HCT116 (cell line): ENCODE data around the gene GALNT18.

Source experiments
- ATF3 ChIP-seq: IDR thresholded peaks from 2 replicates; pipeline ENCODE4 v1.6.1; 2012
- CEBPB ChIP-seq: IDR thresholded peaks from 2 replicates; pipeline ENCODE4 v1.6.1; 2012; ENCODE audit warnings: low read depth
- CTCF ChIP-seq, 3 experiments: fragments of 200-600 bp in 1 of 3; sonication (generic) in 1 of 3; IDR thresholded peaks in 2 of 3; conservative IDR thresholded peaks in 1 of 3; 2 replicates each; pipeline ENCODE4 v1.5.1; 2012 to 2017; ENCODE audit warnings: low read depth in 2 of 3, low read length in 2 of 3, antibody characterized with exemption in 1 of 3, borderline replicate concordance in 1 of 3, control low read depth in 1 of 3, mild to moderate bottlenecking in 1 of 3, mixed read lengths in 1 of 3, mixed run types in 1 of 3, moderate library complexity in 1 of 3; ENCODE audit not compliant: insufficient read depth in 1 of 3
- EZH2 ChIP-seq: fragments of 200-600 bp; sonication (generic); IDR thresholded peaks from 2 replicates; pipeline ENCODE4 v1.6.1; 2017; ENCODE audit warnings: antibody characterized with exemption, mixed run types
- POLR2A ChIP-seq: IDR thresholded peaks from 2 replicates; pipeline ENCODE4 v1.7.0; 2011; ENCODE audit warnings: borderline replicate concordance; ENCODE audit not compliant: insufficient read depth, insufficient read length; ENCODE audit errors: extremely low read depth
- RAD21 ChIP-seq: IDR thresholded peaks from 2 replicates; pipeline ENCODE4 v1.6.1; 2012; ENCODE audit warnings: low read depth, mild to moderate bottlenecking
- TCF7L2 ChIP-seq: IDR thresholded peaks from 2 replicates; pipeline ENCODE4 v1.7.0; 2011; ENCODE audit warnings: borderline replicate concordance, inconsistent platforms; ENCODE audit not compliant: insufficient read depth, insufficient read length; ENCODE audit errors: extremely low read depth
- TF ChIP-seq, protein P1 (sequence below): IDR thresholded peaks from 2 replicates; pipeline ENCODE4 v1.6.1; 2012; ENCODE audit warnings: low read depth
- TF ChIP-seq, protein P2 (sequence below): IDR thresholded peaks from 2 replicates; pipeline ENCODE4 v1.6.1; 2011; ENCODE audit warnings: mild to moderate bottlenecking, low read length, moderate library complexity; ENCODE audit not compliant: insufficient replicate concordance; ENCODE audit errors: extremely low read depth

- TF ChIP-seq CTCF (IDR thresholded peaks at IDR 0.05 in 2 of 3, conservative IDR thresholded peaks at IDR 0.05 in 1 of 3; ENCODE audit: borderline replicate concordance in 1 of 3, insufficient read depth in 1 of 3, low read depth in 2 of 3, low read length in 2 of 3), result no peak
- TF ChIP-seq EZH2, result no peak
- no peak for TF ChIP-seq POLR2A
- TF ChIP-seq, protein P1, sequence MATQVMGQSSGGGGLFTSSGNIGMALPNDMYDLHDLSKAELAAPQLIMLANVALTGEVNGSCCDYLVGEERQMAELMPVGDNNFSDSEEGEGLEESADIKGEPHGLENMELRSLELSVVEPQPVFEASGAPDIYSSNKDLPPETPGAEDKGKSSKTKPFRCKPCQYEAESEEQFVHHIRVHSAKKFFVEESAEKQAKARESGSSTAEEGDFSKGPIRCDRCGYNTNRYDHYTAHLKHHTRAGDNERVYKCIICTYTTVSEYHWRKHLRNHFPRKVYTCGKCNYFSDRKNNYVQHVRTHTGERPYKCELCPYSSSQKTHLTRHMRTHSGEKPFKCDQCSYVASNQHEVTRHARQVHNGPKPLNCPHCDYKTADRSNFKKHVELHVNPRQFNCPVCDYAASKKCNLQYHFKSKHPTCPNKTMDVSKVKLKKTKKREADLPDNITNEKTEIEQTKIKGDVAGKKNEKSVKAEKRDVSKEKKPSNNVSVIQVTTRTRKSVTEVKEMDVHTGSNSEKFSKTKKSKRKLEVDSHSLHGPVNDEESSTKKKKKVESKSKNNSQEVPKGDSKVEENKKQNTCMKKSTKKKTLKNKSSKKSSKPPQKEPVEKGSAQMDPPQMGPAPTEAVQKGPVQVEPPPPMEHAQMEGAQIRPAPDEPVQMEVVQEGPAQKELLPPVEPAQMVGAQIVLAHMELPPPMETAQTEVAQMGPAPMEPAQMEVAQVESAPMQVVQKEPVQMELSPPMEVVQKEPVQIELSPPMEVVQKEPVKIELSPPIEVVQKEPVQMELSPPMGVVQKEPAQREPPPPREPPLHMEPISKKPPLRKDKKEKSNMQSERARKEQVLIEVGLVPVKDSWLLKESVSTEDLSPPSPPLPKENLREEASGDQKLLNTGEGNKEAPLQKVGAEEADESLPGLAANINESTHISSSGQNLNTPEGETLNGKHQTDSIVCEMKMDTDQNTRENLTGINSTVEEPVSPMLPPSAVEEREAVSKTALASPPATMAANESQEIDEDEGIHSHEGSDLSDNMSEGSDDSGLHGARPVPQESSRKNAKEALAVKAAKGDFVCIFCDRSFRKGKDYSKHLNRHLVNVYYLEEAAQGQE, result no peak
- TF ChIP-seq, protein P2, sequence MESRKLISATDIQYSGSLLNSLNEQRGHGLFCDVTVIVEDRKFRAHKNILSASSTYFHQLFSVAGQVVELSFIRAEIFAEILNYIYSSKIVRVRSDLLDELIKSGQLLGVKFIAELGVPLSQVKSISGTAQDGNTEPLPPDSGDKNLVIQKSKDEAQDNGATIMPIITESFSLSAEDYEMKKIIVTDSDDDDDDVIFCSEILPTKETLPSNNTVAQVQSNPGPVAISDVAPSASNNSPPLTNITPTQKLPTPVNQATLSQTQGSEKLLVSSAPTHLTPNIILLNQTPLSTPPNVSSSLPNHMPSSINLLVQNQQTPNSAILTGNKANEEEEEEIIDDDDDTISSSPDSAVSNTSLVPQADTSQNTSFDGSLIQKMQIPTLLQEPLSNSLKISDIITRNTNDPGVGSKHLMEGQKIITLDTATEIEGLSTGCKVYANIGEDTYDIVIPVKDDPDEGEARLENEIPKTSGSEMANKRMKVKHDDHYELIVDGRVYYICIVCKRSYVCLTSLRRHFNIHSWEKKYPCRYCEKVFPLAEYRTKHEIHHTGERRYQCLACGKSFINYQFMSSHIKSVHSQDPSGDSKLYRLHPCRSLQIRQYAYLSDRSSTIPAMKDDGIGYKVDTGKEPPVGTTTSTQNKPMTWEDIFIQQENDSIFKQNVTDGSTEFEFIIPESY, result no peak
- TF ChIP-seq TCF7L2, result no peak
- TF ChIP-seq ATF3, result no peak
- no peak for TF ChIP-seq RAD21
- no peak for TF ChIP-seq CEBPB
Observed at GRCh38 chr11:11588243-11588642, 33.6 kb downstream of the GALNT18 start.
